Upper lobe of left lung (tissue), 4 donors: ENCODE data around the gene GALNS.

Source experiments
- EP300 ChIP-seq, 4 donors: sonication (generic); formaldehyde crosslinking; IDR thresholded peaks; one replicate each; pipeline ENCODE4 v1.5.1; 2017; ENCODE audit warnings: antibody characterized with exemption in 4 of 4, control low read depth in 2 of 4
- POLR2A ChIP-seq, 4 donors: fragments of 450-650 bp; IDR thresholded peaks; one replicate each; pipeline ENCODE4 v1.5.1; 2016 to 2017; ENCODE audit warnings: antibody characterized with exemption in 4 of 4, mild to moderate bottlenecking in 2 of 4
- POLR2AphosphoS5 ChIP-seq, 2 donors: sonication (generic); formaldehyde crosslinking; IDR thresholded peaks; one replicate each; pipeline ENCODE4 v1.5.1; 2017; ENCODE audit warnings: antibody characterized with exemption in 2 of 2
- TF ChIP-seq, protein P1 (sequence below), 6 experiments: fragments of 450-650 bp in 4 of 6; fragments of 200-600 bp in 2 of 6; sonication (generic) in 2 of 6; IDR thresholded peaks; one replicate each; pipeline ENCODE4 v1.5.1; 2016 to 2019; ENCODE audit warnings: antibody characterized with exemption in 6 of 6

- TF ChIP-seq, protein P1, sequence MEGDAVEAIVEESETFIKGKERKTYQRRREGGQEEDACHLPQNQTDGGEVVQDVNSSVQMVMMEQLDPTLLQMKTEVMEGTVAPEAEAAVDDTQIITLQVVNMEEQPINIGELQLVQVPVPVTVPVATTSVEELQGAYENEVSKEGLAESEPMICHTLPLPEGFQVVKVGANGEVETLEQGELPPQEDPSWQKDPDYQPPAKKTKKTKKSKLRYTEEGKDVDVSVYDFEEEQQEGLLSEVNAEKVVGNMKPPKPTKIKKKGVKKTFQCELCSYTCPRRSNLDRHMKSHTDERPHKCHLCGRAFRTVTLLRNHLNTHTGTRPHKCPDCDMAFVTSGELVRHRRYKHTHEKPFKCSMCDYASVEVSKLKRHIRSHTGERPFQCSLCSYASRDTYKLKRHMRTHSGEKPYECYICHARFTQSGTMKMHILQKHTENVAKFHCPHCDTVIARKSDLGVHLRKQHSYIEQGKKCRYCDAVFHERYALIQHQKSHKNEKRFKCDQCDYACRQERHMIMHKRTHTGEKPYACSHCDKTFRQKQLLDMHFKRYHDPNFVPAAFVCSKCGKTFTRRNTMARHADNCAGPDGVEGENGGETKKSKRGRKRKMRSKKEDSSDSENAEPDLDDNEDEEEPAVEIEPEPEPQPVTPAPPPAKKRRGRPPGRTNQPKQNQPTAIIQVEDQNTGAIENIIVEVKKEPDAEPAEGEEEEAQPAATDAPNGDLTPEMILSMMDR (IDR thresholded peaks at IDR 0.05), result no peak
- TF ChIP-seq POLR2A (IDR thresholded peaks at IDR 0.05) (peak in 3 of 4 donors; percentile 43 to 90 (median 85)), POLR2AphosphoS5 (IDR thresholded peaks at IDR 0.05) (peak; percentile 77 to 83), EP300 (IDR thresholded peaks at IDR 0.05) (no peak)
These were observed 45.6 kb downstream of the GALNS start for GRCh38 chr16:88810912-88811768.
